Thyroid gland (tissue), 4 donors: Measurements from ENCODE around the gene DNAH1. TPM values are rescaled to one million over a fixed set of nuclear protein-coding genes. Genes with fewer than 3 reads are reported as not detected.

Source experiments
- DNase-seq, 2 donors: peaks; one replicate each; pipeline ENCODE4 v3.0.0-alpha.2; 2019
- H3K27ac ChIP-seq, 3 donors: fragments of 200-600 bp; sonication (generic); 1 replicate in 2 of 3; 2 replicates in 1 of 3; pipeline ENCODE4 v1.5.1; 2016 to 2019; ENCODE audit warnings: mild to moderate bottlenecking in 1 of 3, moderate library complexity in 1 of 3
- H3K27me3 ChIP-seq: fragments of 200-600 bp; sonication (generic); one replicate; pipeline ENCODE4 v1.5.1; 2019
- H3K36me3 ChIP-seq, 2 donors: fragments of 200-600 bp; sonication (generic); one replicate each; pipeline ENCODE4 v1.5.1; 2016 to 2019
- H3K4me1 ChIP-seq, 2 donors: fragments of 200-600 bp; sonication (generic); one replicate each; pipeline ENCODE4 v1.5.1; 2017 to 2019
- H3K4me3 ChIP-seq, 3 donors: fragments of 200-600 bp; sonication (generic); replicated peaks in 1 of 3; 1 replicate in 2 of 3; 2 replicates in 1 of 3; pipeline ENCODE4 v1.5.1; 2016; ENCODE audit warnings: mild to moderate bottlenecking in 1 of 3
- H3K9me3 ChIP-seq: fragments of 200-600 bp; sonication (generic); one replicate; pipeline ENCODE4 v1.5.1; 2017
- POLR2A ChIP-seq, 2 donors: fragments of 450-650 bp; IDR thresholded peaks; one replicate each; pipeline ENCODE4 v1.6.1; 2017; ENCODE audit warnings: antibody characterized with exemption in 2 of 2, mild to moderate bottlenecking in 2 of 2, moderate library complexity in 1 of 2
- WGBS, 2 donors: methylation state at CpG; one replicate each; pipeline ENCODE4 v1.1.5; 2017; 5-methylcytosine and 5-hydroxymethylcytosine counted together
- intact Hi-C: fragments of 100-400 bp; cut with DNase I; formaldehyde crosslinking; loops from one replicate; pipeline ENCODE4 v1.15.1; 2023
- total RNA-seq, 4 donors: library from RNA; depleted of rRNA; stranded (reverse); fragments of >200 nt; gene quantifications; one replicate each; pipeline ENCODE4 v1.2.3, GENCODE V29; 2016
- TF ChIP-seq, protein P1 (sequence below), 6 experiments: fragments of 200-600 bp in 3 of 6; fragments of 450-650 bp in 3 of 6; sonication (generic) in 3 of 6; IDR thresholded peaks; one replicate each; pipeline ENCODE4 v1.5.1; 2016 to 2019; ENCODE audit warnings: antibody characterized with exemption in 6 of 6, mild to moderate bottlenecking in 2 of 6, inconsistent platforms in 1 of 6, moderate library complexity in 1 of 6

The DNAH1 gene
- total RNA-seq, 4 donors from 2014 or later, result 4.6 to 14.2 (median 7.5) TPM

DNA sequence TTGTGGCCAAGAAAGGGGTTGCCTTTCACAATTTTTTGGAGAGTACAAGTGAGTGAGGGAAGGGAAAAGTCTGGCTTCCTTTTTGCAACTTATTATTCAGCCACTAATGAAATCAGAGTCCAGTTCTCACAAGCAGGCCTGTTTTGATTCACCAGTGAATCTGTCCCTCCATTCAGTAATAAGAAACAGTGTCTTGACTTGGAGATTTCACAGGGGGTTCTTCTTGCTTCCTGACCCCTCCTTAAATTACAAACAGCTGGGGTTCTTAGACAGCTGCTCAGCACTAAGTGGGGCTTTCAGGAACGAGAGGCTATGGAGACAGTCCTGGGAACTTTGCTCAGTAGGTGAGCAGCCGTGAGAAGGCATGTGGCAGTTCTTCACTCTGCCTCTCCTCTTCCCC, 104.3 kb downstream of the DNAH1 start:
- H3K9me3 ChIP-seq, result no peaks in the 10 kb centered on the region
- no peaks in the 10 kb centered on the region for H3K4me1 ChIP-seq
- no peak for TF ChIP-seq POLR2A (IDR thresholded peaks at IDR 0.05)
- TF ChIP-seq, protein P1, sequence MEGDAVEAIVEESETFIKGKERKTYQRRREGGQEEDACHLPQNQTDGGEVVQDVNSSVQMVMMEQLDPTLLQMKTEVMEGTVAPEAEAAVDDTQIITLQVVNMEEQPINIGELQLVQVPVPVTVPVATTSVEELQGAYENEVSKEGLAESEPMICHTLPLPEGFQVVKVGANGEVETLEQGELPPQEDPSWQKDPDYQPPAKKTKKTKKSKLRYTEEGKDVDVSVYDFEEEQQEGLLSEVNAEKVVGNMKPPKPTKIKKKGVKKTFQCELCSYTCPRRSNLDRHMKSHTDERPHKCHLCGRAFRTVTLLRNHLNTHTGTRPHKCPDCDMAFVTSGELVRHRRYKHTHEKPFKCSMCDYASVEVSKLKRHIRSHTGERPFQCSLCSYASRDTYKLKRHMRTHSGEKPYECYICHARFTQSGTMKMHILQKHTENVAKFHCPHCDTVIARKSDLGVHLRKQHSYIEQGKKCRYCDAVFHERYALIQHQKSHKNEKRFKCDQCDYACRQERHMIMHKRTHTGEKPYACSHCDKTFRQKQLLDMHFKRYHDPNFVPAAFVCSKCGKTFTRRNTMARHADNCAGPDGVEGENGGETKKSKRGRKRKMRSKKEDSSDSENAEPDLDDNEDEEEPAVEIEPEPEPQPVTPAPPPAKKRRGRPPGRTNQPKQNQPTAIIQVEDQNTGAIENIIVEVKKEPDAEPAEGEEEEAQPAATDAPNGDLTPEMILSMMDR (IDR thresholded peaks at IDR 0.05), result no peak
- H3K27ac ChIP-seq, result no peak overlapping the region
- no peaks in the 10 kb centered on the region for H3K36me3 ChIP-seq
- no peak overlapping the region for H3K4me3 ChIP-seq
- no peaks in the 10 kb centered on the region for H3K27me3 ChIP-seq
- intact Hi-C loops, result no loop called here
- 69 to 92% methylated on average over 2 of the region's 2 CpGs for WGBS, 2 donors
- no peak for DNase-seq

DNA sequence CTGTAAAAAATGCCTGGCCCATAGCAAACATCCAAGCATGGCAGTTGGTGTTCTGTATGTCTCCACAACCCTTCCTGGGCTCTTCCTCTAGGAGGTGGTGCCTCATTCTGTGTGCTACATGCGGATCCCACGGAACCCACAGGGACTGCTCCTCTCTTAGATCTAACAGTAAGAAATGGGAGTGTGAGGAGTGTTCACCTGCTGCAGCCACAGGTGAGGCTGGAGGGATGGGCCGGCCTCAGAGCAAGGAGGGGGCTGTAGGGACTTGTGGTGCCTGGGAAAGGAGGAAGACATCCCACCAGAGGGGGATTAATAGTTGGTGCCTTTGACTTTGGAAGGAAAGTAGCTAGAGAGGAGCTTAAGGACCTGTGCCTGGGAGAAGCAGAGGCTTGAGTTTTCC, 106.5 kb downstream of the DNAH1 start:
- WGBS, 2 donors, result 81 to 90% methylated on average over 3 of the region's 3 CpGs
- no peak for TF ChIP-seq POLR2A (IDR thresholded peaks at IDR 0.05)
- TF ChIP-seq, protein P1 (IDR thresholded peaks at IDR 0.05), result no peak
- H3K4me3 ChIP-seq, result no peak overlapping the region
- no peak for DNase-seq
- no peaks in the 10 kb centered on the region for H3K27me3 ChIP-seq
- H3K36me3 ChIP-seq, result no peaks in the 10 kb centered on the region
- H3K9me3 ChIP-seq, result no peaks in the 10 kb centered on the region
- intact Hi-C loops, result no loop called here
- no peak overlapping the region for H3K27ac ChIP-seq
- no peaks in the 10 kb centered on the region for H3K4me1 ChIP-seq

DNA sequence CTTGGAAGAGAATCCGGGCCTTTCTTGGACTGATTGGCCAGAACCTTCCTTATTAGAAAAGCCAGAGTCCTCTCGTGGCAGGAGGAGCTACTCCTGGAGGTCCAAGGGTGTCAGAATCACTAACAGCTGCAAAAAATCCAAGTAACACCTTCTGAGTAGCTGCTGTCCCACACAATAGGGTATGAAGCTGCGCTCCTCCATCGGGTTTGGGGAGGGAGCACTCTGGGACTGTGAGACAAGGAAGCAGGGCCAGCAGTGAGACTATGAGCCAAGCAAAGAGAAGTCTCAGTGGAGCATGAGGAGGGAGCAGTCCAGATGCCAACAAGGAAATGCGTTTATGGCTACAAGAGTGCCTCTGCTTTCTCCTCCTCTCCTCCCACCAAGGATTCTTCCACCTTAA, 107.1 kb downstream of the DNAH1 start:
- no peak overlapping the region for H3K27ac ChIP-seq
- TF ChIP-seq POLR2A (IDR thresholded peaks at IDR 0.05), result no peak
- TF ChIP-seq, protein P1 (IDR thresholded peaks at IDR 0.05), result no peak
- WGBS, 2 donors, result 49 to 55% methylated on average over 5 of the region's 5 CpGs
- DNase-seq, result no peak
- H3K4me3 ChIP-seq, result no peak overlapping the region
- H3K36me3 ChIP-seq, result no peaks in the 10 kb centered on the region
- no peaks in the 10 kb centered on the region for H3K27me3 ChIP-seq
- H3K9me3 ChIP-seq, result no peaks in the 10 kb centered on the region
- intact Hi-C loops, result no loop called here
- H3K4me1 ChIP-seq, result no peaks in the 10 kb centered on the region

DNA sequence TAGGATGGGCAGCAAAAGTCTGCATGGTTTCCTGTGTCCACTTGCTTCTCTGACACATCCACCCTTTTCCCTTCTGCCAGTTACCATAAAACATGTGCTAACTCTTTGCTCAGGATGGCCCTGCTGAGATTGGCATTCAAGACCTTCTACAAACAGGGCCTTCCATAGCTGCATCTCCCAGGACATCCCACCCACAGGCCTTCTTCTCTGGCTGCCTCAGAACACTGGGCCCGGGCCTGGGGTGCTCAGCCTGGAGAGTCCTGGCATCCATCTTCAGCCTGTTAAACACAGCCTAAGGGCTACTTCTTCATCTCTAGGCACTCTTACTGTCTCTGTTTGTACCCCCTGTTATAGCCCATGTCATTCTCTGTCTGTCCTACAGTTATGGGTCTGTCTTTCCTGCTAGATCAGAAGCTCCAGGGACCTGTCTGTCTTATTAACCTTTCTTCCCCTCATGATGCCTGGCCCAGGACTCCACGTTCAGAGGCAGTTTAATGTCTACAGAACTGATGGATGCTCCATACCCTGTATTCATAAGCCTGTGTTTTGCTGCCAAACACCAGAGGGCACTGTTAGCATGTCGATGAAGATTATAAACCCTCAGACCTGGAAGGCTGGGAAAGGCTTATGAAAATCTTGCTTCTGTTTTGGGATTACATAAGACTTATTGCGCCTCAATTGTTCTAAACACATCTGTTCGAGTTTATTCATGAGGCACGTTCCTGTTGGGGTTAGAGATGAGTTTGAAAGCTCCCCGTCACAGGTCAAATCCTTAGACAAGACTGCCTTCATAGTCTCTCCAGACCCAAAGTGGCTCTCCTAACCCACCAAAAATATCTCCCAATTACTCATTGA, 112.3 kb downstream of the DNAH1 start:
- TF ChIP-seq, protein P1 (IDR thresholded peaks at IDR 0.05), result peak; percentile 30 to 84 (median 78)
- no peak for TF ChIP-seq POLR2A (IDR thresholded peaks at IDR 0.05)
- H3K27ac ChIP-seq, result no peak overlapping the region
- intact Hi-C loops, result no loop called here
- peaks cover 7 to 17% of the 10 kb centered on the region in 2 donors for H3K4me1 ChIP-seq
- no peaks in the 10 kb centered on the region for H3K27me3 ChIP-seq
- WGBS, 2 donors, result 14 to 23% methylated on average over 7 of the region's 7 CpGs
- no peaks in the 10 kb centered on the region for H3K36me3 ChIP-seq
- no peaks in the 10 kb centered on the region for H3K9me3 ChIP-seq
- peak; percentile 66 to 72 for DNase-seq
- no peak overlapping the region for H3K4me3 ChIP-seq

DNA sequence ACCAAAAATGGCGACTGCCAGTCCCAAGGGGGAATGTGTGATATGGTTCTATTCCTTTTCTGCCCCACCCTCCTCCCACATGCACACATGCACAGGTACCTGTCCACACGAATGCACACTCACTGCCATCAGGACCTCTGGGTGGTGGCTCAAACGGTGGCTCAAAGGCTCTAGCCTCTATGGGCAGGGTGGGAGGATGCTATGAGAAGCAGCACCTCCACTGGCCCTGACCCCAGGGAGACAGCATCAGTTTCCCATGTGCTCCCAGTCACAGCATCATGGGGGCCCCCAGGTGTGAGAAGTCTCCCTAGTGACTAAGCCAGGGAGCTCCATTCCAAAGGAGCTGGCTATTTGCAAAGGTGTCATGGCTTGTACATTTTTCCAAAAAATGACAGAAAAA, 112.9 kb downstream of the DNAH1 start:
- no peak for DNase-seq
- no peaks in the 10 kb centered on the region for H3K9me3 ChIP-seq
- 47 to 50% methylated on average over 3 of the region's 3 CpGs for whole genome bisulfite sequencing, 2 donors
- H3K36me3 ChIP-seq, result no peaks in the 10 kb centered on the region
- H3K4me1 ChIP-seq, result peaks cover 7 to 23% of the 10 kb centered on the region in 2 donors
- no peaks in the 10 kb centered on the region for H3K27me3 ChIP-seq
- H3K27ac ChIP-seq, result no peak overlapping the region
- H3K4me3 ChIP-seq, result no peak overlapping the region
- TF ChIP-seq, protein P1 (IDR thresholded peaks at IDR 0.05), result no peak
- no peak for TF ChIP-seq POLR2A (IDR thresholded peaks at IDR 0.05)
- intact Hi-C loops, result no loop called here
